Activated naive CD4-positive, alpha-beta T cell (primary cell): ENCODE results near the gene CXCL16.
"Not testable (repeated sequence)": the region's sequence is repeated elsewhere in the genome, so short reads cannot be mapped to it uniquely, and the experiment has no call there.

ENCODE experiments used
- DNase-seq, 4 experiments: peaks; one replicate each; lab custom pipeline; 2025; lab: John Stamatoyannopoulos, UW

The CXCL16 gene

DNA sequence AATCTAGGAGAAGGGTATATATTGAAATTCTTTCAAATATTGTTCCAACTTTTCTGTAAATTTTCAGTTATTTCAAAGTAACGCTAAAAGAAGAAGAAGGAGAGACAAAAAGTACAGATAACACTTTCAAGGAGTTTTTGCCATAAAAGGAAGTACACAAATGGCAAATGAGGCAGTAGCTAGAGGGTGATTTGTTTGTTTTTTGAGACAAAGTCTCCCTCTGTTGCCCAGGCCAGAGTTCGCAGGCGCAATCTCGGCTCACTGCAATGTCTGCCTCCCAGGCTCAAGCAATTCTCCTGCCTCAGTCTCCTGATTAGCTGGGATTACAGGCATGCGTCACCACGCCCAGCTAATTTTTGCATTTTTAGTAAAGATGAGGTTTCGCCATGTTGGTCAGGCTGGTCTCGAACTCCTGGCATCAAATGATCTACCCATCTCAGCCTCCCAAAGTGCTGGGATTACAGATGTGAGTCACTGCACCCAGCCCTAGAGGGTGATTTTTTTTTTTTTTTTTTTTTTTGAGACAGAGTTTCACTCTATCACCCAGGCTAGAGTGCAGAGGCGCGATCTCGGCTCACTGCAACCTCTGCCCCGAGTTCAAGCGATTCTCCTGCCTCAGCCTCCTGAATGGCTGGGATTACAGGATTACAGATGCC, 40.2 kb downstream of the CXCL16 start:
- DNase-seq = not testable (repeated sequence)

DNA sequence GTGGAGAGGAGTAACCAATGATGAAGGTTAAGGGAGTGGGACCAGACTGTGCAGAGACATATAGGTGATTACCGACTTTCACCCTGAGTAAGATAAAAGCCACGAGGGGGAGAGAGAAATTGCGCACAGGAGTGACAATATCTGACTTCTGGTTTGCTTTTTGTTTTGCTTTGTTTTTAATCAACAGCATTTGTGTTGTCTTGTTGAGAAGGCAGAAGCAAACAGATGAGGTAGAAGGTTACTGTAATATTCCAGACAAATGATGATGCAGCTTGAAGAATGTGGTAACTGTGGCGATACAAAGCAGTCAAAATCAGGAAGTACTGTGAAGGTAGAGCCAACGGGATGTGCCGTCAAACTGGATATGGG, 43.3 kb downstream of the CXCL16 start:
- no peak for DNase-seq

DNA sequence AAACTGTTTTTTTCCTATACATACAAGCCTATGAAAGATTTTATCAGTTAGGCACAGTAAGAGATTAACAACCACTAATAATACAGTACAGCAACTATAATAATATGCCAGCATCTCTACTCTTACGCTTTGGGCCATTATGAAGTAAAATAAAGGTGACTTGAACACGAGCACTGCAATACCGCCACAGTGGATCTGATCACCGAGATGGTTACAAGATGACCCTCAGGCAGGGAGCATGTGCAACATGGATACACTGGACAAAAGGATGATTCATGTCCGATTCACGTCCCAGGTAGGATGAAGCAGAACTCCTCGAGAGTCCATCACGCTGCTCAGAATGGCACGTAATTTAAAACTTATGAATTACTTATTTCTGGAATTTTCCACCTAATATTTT, 46.3 kb downstream of the CXCL16 start:
- DNase-seq = no peak

GRCh38 chr17:4691686-4692085, 48.0 kb downstream of the CXCL16 start:
- DNase-seq = no peak

- DNase-seq = no peak
Measured at GRCh38 chr17:4690745-4691144, 49.0 kb downstream of the CXCL16 start.

DNA sequence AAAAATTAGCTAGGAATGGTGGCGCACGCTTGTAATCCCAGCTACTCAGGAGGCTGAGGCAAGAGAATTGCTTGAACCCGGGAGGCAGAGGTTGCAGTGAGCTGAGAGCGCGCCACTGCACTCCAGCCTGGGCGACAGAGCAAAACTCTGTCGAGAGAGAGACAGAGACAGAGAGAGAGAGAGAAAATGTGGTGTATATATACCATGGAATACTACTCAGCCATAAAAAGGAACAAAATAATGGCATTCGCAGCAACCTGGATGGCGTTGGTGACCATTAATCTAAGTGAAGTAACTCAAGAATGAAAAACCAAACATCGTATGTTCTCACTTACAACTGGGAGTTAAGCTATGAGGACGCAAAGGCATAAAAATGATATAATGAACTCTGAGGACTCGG, 49.9 kb downstream of the CXCL16 start:
- DNase-seq = not testable (repeated sequence)

DNA sequence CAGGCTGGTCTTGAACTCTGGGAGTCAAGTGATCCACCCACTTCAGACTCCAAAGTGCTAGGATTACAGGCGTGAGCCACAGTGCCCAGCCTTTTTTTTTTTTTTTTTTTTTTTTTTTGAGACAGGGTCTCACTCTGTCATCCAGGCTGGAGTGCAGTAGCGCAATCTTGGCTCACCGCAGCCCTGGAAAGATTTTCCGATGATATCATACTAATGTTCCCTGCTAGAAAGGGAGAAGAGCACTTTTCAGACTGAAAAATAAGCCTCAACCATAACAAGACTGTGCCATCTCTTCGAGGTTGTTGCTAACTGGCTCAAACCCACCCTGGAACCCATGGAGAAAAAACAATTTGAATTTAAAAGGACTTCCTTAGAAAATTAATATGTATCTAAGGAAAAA, 56.0 kb downstream of the CXCL16 start:
- not testable (repeated sequence) for DNase-seq
